ENCODE measurements around the gene CCM2.

CCM2 gene
- 154 to 219 reads per million in 2 donors for total RNA-seq

GRCh38 chr7:45000093-45001032, at the start of gene CCM2:
Gene CCM2 (plus strand): TSS chr7:45000201. CDS start chr7:45000334, 133 bp downstream.
- no peak for DNase-seq

DNA sequence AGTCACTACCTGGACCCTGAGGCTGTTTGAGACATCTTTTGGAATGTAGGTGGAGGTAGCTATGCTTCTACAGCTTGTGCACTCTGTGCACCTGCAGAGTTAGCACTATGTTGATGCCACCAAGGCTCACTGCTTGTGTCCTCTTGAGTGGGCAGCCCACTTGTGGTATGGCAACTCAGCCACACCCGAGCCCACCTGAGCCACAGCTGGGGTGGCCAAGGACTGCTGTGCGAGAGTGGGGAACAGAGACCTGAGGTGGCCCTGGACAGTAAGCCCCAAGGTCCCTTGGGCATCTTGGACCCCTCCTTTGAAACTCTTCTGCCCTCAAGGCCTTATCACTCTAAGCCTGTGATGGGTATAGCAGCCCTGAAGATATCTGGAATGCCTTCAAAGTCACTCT, 46.8 kb upstream of the CCM2 start:
- no peak for DNase-seq

GRCh38 chr7:44955733-44956132, 44.3 kb upstream of the CCM2 start:
- DNase-seq, result no peak

GRCh38 chr7:44956157-44956766, 43.7 kb upstream of the CCM2 start:
- DNase-seq, result no peak

DNA sequence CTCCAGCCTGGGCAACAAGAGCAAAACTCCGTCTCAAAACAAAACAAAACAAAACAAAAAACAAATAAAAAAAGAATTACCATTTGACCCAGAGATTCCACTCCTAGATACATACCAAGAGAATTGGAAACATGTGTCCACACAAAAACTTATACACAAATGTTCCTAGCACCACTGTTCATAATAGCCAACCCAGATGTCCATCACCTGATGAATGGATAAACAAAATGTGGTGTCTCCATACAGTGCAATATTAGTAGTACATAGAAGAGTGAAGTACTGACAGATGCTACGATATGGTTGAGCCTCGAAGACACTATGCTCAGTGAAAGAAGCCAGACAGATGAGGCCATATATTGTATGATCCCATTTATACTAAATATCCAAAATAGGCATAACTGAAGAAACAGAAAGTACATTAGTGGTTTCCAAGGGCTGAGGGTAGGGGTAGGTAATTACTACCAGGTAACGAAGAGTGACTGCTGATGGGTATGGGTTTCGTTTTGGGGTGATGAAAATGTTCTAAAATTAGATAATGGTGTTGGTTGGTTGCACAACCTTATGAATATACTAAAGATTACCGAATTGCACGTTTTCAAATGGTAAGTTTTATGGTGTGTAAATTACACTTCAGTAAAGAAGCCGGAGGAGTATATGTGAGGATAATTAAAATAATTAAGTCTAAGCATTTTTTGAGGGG, 41.2 kb upstream of the CCM2 start:
- no peak for DNase-seq

GRCh38 chr7:44959433-44959951, 40.5 kb upstream of the CCM2 start:
- peak; percentile 36 for DNase-seq

GRCh38 chr7:44960011-44960580, 39.9 kb upstream of the CCM2 start:
- no peak for DNase-seq

DNA sequence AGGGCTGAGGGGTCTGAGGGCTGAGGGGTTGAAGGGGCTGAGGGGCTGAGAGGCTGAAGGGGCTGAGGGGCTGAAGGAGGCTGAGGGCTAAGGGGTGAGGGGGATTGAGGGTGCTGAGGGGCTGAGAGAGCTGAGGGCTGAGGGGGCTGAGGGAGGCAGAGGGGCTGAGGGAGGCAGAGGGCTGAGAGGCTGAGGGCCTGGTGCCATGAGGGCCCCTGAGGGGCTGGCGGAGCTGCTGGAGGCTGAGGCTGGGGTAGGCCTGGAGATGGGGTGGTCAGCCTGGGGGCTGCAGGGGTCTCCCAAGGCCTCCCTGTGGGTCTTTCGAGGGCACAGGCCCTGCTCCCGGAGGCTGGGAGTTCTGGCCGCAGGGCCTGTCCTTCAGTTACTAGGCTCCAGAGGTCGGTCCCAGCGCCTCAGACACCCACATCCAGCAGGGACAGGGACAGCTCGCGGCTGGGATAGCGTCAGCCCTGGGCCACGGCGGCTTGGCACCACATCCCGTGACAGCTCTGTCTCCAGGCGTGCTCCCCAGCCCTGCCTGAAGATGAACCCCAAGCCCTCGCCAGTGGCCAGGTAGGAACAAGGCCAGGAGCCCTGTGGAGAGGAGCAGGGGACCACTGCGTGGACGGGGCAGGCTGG, 38.0 kb upstream of the CCM2 start:
- DNase-seq, result no peak

DNA sequence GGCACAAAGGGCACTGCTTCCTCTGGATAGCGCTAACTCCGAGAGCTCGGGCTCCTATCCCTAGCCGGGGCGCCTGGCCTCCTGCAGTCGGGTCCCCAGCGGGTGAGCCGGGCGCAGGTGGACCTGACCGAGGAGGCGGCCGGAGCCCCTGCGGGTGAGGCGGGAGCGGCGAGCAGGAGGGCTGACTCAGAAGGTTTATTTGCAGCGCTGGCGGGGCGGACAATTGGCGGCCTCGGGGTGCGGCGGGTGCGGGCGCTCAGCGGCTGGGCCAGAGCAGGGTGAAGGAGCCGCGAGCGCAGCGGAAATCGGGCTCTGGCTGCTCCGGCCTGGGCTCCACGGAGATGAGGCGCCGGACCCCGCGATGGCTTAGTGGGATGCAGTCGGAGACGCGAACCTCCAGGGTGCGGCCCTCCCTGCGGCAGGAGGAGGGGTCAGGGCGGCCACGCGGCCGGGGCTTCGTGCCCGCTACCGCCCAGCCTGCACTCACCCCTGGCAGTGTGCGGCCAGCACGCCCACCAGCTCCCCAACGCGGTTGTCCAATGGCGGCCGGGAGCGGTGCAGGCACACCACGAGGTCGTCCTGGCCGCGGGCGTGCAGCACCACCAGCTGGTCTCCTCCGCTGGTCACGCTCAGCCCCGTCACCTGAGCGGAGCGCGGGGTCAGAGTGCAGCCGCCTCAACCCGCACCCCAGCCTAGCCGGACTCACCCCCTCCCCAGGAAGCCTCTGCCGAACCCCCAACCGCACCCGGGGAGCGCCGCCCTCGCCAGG, 37.3 kb upstream of the CCM2 start:
- DNase-seq, result peak; percentile 29

- no peak for DNase-seq
Measured at GRCh38 chr7:44963364-44964290, 36.4 kb upstream of the CCM2 start.

DNA sequence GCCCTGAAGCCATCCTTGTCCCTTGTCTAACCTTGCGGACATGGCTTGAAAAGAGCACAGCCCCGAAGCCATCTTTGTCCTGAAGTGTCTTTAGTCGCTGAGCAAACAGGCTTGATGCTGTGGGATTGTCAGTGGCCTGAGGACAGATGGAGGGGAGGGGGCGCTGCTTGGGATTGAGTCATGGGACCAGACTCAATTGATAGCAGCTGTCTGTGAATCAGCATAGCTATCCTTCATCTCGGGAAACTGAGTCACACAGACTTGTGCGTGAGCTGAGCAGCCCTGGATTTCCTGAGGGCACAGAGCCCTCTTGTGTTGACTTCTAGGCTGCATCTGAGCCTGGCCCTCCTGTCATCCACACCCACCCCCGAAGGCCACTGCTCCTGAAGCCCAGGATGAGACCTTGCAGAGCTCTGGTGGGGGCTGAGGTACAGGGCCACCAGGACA, 35.6 kb upstream of the CCM2 start:
- no peak for DNase-seq

GRCh38 chr7:44964831-44965440, 35.1 kb upstream of the CCM2 start:
- DNase-seq, result no peak

DNA sequence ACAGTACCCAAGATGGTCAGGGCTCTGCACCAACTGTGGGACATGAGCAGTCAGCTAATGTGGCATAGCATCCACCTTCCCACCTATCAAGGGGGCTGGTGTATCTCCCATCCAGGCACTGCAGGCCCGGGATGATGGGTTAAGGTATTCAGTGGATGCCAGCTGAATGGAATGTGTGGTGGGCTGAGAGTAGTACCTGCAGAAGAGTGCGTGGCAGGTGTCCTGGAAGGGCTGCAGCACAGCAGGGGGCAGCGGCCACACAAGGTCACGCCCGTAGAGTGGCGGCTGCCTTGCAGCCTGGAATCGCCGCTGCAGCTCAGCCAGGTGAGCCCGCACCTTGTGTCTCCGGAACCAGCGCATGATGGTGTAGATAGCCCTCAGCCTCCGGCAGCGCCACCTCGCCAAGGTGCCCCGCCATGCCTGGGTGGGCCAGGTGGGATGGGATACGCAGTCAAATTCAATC, 34.5 kb upstream of the CCM2 start:
- no peak for DNase-seq

- DNase-seq, result no peak
Measured at GRCh38 chr7:44965937-44966730, 33.9 kb upstream of the CCM2 start.

DNA sequence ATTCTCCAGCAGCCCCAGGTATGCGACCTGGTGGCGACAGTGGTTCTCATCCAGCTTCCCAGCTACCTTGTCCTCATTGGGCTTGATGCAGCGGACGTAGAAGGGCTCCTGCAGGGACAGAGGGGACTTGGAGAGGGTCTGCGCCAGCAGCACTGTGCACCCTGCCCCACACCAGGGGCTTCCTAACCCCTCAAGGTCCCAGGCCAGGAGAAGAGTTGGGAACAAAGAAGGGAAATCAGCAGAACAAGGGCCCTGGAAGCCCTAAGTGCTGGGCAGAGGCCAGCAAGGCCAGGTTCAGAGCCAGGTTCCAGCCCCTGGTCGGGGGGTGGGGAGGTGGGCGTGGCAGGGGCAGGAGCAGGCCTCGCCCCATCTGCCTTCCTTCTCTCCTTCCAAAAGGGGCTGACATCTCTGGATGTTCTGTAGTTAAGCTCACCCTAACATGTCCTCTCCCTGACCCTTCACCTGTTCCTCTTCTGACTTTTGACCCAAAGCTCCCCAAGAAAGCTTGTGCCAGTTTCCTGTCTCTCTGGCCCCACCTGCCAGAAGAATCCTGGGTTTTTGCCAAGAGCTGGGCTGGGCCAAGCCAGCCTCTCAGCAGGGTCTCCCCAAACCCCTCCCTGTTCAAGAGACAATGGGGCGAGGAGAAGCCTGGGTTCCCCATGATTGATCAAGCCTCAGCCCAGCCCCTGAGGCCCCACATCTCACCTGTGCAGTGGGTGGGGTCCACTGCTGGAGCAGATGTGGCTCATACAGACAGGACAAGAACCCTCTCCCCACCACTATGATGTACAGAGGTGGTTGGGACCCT, 33.1 kb upstream of the CCM2 start:
- no peak for DNase-seq

DNA sequence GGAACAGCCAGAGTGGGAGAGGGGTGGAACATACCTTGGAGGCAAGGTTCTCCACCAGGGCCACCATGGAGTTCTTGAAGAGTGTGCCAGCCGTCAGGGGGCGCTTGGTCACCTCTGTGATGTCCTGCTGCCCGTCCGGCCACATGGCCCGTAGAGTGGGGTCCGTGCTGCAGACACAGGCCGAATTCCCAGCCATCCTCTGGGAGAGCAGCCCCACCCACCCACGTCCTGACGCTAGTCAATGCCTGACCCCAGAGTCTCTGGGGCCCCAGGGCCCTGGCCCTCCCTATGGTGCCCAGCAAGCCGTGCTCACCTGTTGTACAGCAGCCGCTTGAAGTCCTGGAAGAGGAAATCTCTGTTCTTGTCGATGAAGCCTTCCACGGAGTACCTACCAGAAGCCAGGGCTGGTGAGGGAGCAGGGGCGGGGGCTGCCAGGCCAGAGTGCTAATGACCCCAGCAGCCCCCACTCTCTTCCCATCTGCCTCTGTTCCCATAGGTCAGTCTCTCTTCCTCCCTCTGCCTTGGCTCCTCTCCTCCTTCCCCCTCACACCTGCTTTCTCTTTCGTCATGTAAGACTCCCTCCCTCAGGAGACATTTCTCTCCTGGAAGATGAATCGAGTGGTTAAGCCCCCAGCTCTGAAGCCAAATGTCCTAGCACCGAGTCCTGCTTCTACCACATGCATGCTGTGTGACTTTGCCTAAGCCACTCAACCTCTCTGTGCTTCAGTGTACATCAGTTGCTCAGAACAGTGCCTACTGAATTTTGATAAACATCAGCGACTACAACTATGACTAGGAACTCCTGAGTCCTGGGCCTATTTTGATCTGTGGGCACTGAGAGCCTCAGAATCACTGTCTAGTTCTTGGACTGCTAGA, 32.2 kb upstream of the CCM2 start:
- no peak for DNase-seq

All from activated gamma-delta T cell (primary cell).